Right lobe of liver (tissue), 6 donors: Measurements from ENCODE around the gene SPAG16. TPM values are rescaled to one million over a fixed set of nuclear protein-coding genes. Genes with fewer than 3 reads are reported as not detected.

ENCODE experiments used
- ATAC-seq, 4 donors: fragments of 200-7000 bp; cut with Tn5 transposase; one replicate each; pipeline ENCODE4 v1.9.1; 2020; ENCODE audit warnings: mild to moderate bottlenecking in 4 of 4, moderate library complexity in 4 of 4
- DNase-seq, 3 donors: peaks; one replicate each; pipeline ENCODE4 v3.0.0-alpha.2; 2020
- H3K27ac ChIP-seq, 3 donors: fragments of 200-600 bp; one replicate each; pipeline ENCODE4 v1.8.0; 2022
- H3K27me3 ChIP-seq, 2 donors: fragments of 200-600 bp; one replicate each; pipeline ENCODE4 v1.8.0; 2022
- H3K36me3 ChIP-seq, 4 donors: fragments of 200-600 bp; sonication (generic) in 1 of 4; one replicate each; pipeline versions ENCODE4 v1.5.1 to v1.8.0; 2017 to 2022; ENCODE audit warnings: control low read depth in 1 of 4
- H3K4me1 ChIP-seq, 4 donors: fragments of 200-600 bp; sonication (generic) in 1 of 4; one replicate each; pipeline versions ENCODE4 v1.5.1 to v1.8.0; 2017 to 2022; ENCODE audit warnings: control low read depth in 1 of 4
- H3K4me3 ChIP-seq, 3 donors: fragments of 200-600 bp; one replicate each; pipeline ENCODE4 v1.8.0; 2022
- H3K9me3 ChIP-seq, 4 donors: fragments of 200-600 bp; sonication (generic) in 1 of 4; one replicate each; pipeline versions ENCODE4 v1.5.1 to v1.8.0; 2017 to 2022; ENCODE audit warnings: control low read depth in 1 of 4
- CTCF ChIP-seq, 4 donors: fragments of 200-600 bp in 3 of 4; fragments of 450-650 bp in 1 of 4; IDR thresholded peaks; one replicate each; pipeline versions ENCODE4 v1.5.1 to v1.8.0; 2016 to 2022; ENCODE audit warnings: antibody characterized with exemption in 4 of 4, mild to moderate bottlenecking in 2 of 4
- POLR2A ChIP-seq: fragments of 450-650 bp; IDR thresholded peaks from one replicate; pipeline ENCODE4 v1.6.1; 2017; ENCODE audit warnings: antibody characterized with exemption, mild to moderate bottlenecking
- WGBS: methylation state at CpG from one replicate; pipeline ENCODE4 v1.1.6; 2018; ENCODE audit warnings: low coverage, low lambda C conversion rate; ENCODE audit not compliant: insufficient coverage; ENCODE audit errors: missing lambda C conversion rate; 5-methylcytosine and 5-hydroxymethylcytosine counted together
- intact Hi-C, 2 donors: fragments of 100-400 bp; cut with DNase I; formaldehyde crosslinking; loops; one replicate each; pipeline versions ENCODE4 v1.11.2 to v1.14.1; 2022
- total RNA-seq, 6 experiments: library from RNA; depleted of rRNA in 2 of 6; stranded (reverse); fragments of >200 nt in 2 of 6; fragmentation: NEBNext Ultra II Directional in 3 of 6; extraction: Animal tissue kit (Norgen Biotek cat#: 25700) in 3 of 6; gene quantifications; one replicate each; pipeline versions ENCODE4 v1.1.0 to v1.2.4, GENCODE V29; 2016 to 2023
- donor health status: DM: no; HTN: yes; CAD: no.
- donor health status: DM: no; HTN: no; CAD: no.
- donor health status: DM: no; HTN: no; CAD: no.
- donor health status: DM: no; HTN: yes; CAD: no.
- donor health status: DM: no; HTN: yes; CAD: no.

Gene SPAG16
- total RNA-seq, 6 experiments from 2014 or later: 7.2 to 15.3 (median 9.0) TPM

- no peaks in the 10 kb centered on the region for H3K27me3 ChIP-seq
- H3K36me3 ChIP-seq: no peaks in the 10 kb centered on the region
- intact Hi-C loops: no loop called here
- 74% methylated on average over 1 of the region's 1 CpG for WGBS
- no peaks in the 10 kb centered on the region for H3K4me1 ChIP-seq
- no peak overlapping the region for H3K27ac ChIP-seq
- no peak for ATAC-seq
- H3K4me3 ChIP-seq: no peak overlapping the region
- no peak for DNase-seq
- H3K9me3 ChIP-seq: no peaks in the 10 kb centered on the region
- no peak for TF ChIP-seq CTCF (IDR thresholded peaks at IDR 0.05)
Observed at GRCh38 chr2:213766062-213766461, 481.8 kb downstream of the SPAG16 start.

GRCh38 chr2:213766465-213766901 lies 482.2 kb downstream of the SPAG16 start:
- H3K4me3 ChIP-seq: no peak overlapping the region
- no peak overlapping the region for H3K27ac ChIP-seq
- no peaks in the 10 kb centered on the region for H3K4me1 ChIP-seq
- H3K9me3 ChIP-seq: no peaks in the 10 kb centered on the region
- no peak for ATAC-seq
- DNase-seq: no peak
- H3K27me3 ChIP-seq: no peaks in the 10 kb centered on the region
- H3K36me3 ChIP-seq: no peaks in the 10 kb centered on the region
- intact Hi-C loops: no loop called here
- WGBS: 36% methylated on average over 2 of the region's 3 CpGs
- no peak for TF ChIP-seq POLR2A
- TF ChIP-seq CTCF (IDR thresholded peaks at IDR 0.05): no peak

GRCh38 chr2:213787869-213788268 lies 503.6 kb downstream of the SPAG16 start:
- ATAC-seq: no peak
- Histone ChIP-seq H3K9me3 (no peaks in the 10 kb centered on the region), H3K4me1 (no peaks in the 10 kb centered on the region), H3K4me3 (no peak overlapping the region), H3K36me3 (no peaks in the 10 kb centered on the region), H3K27me3 (no peaks in the 10 kb centered on the region), H3K27ac (no peak overlapping the region)
- intact Hi-C loops: no loop called here
- TF ChIP-seq CTCF (IDR thresholded peaks at IDR 0.05) (no peak), POLR2A (no peak)
- 68% methylated on average over 2 of the region's 2 CpGs for WGBS
- DNase-seq: no peak

GRCh38 chr2:213789940-213790339 lies 505.7 kb downstream of the SPAG16 start:
- WGBS: 76% methylated on average over 1 of the region's 1 CpG
- intact Hi-C loops: no loop called here
- DNase-seq: no peak
- H3K4me3 ChIP-seq: no peak overlapping the region
- TF ChIP-seq POLR2A: no peak
- no peak for TF ChIP-seq CTCF (IDR thresholded peaks at IDR 0.05)
- no peak overlapping the region for H3K27ac ChIP-seq
- H3K9me3 ChIP-seq: no peaks in the 10 kb centered on the region
- H3K27me3 ChIP-seq: no peaks in the 10 kb centered on the region
- H3K36me3 ChIP-seq: no peaks in the 10 kb centered on the region
- no peaks in the 10 kb centered on the region for H3K4me1 ChIP-seq
- ATAC-seq: no peak

- WGBS: 77% methylated on average over 3 of the region's 3 CpGs
- Histone ChIP-seq H3K27me3 (no peaks in the 10 kb centered on the region), H3K27ac (no peak overlapping the region), H3K9me3 (no peaks in the 10 kb centered on the region), H3K4me1 (no peaks in the 10 kb centered on the region), H3K36me3 (no peaks in the 10 kb centered on the region), H3K4me3 (no peak overlapping the region)
- no peak for ATAC-seq
- TF ChIP-seq POLR2A (no peak), CTCF (IDR thresholded peaks at IDR 0.05) (no peak)
- intact Hi-C loops: no loop called here
- DNase-seq: no peak
Observed at GRCh38 chr2:213792045-213792444, 507.8 kb downstream of the SPAG16 start.
